NCI-H748 (cell line): ENCODE measurements around the gene CD164L2.

Experiments
- DNase-seq: peaks from one replicate; lab custom pipeline; 2025; ENCODE audit not compliant: unreplicated experiment; lab: John Stamatoyannopoulos, UW

The CD164L2 gene

DNA sequence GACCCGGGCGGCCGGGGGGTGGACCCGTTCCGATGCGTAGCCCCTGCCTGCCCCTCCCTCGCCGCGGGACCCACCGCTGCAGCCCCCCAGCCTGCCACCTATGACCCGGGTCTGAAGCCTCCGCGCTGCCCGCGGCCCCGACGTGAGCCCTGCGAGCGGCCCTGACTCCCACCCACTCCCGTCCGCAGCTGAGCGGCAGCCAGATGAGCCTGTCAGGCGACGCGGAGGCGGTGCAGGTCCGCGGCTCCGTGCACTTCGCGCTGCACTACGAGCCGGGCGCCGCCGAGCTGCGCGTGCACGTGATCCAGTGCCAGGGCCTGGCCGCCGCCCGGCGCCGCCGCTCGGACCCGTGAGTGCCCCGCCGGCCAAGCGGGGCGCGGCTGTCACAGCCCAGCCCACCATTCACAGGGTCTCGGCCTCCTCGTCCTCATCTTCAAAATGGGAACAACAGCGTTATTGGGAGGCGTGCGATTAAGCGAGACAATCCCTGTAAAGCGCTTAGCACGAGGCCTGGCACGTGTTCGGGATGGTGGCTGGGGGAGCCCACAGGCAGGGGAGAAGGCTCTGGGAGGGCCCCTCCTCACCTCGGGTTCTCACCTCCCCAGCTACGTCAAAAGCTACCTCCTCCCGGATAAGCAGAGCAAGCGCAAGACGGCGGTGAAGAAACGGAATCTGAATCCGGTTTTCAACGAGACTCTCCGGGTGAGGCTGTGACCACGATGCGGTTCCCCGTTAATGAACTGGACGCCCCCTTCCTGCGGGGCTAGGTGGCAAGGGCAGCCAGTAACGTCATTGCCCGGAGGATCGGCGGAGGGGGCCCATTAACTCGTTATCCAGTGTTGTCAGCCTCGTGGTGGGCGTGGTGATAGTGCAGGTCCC is 33.1 kb downstream of the CD164L2 start:
- DNase-seq = peak; percentile 80

DNA sequence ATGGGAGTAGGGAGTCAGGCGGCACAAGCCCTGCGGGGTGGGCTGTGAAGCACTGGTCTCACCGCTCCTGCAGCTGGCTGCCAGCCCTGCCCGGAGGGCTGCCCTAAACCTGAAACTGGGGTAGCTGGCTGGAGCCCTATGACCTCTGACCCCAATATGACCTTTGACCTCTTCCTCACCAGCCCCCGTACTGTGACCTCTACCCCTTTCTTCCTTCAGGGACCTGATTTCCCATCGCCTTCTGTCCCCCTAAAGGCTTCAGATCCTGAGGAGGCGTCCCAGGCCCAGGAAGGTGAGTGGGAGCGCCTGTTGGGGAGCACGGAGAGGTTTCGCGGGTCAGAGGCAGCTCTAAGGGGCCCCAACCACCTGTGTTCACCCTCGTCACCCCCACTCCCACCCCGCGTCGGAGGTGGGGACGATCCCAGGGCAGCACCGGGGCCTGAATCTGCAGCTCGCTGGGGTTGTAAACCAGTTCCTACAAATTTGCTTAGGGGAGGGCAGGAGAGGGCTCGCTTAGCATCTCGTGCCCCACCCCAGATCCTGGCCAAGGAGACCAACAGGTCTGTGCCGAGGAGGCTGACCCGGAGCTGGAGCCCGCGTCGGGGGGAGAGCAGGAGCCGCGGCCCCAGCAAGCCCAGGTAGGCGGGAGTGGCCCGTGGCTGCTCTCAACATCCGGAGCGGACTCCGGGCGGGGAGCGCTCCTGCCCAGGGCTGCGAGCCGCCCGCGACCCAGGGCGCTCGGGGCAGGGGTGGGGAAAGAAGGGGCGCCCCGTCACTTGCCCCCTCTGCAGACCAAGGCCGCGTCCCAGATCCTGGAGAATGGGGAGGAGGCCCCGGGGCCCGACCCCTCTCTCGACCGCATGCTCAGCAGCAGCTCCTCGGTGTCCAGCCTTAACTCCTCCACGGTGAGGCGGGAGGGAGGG is 34.0 kb downstream of the CD164L2 start:
- DNase-seq = peak; percentile 38

DNA sequence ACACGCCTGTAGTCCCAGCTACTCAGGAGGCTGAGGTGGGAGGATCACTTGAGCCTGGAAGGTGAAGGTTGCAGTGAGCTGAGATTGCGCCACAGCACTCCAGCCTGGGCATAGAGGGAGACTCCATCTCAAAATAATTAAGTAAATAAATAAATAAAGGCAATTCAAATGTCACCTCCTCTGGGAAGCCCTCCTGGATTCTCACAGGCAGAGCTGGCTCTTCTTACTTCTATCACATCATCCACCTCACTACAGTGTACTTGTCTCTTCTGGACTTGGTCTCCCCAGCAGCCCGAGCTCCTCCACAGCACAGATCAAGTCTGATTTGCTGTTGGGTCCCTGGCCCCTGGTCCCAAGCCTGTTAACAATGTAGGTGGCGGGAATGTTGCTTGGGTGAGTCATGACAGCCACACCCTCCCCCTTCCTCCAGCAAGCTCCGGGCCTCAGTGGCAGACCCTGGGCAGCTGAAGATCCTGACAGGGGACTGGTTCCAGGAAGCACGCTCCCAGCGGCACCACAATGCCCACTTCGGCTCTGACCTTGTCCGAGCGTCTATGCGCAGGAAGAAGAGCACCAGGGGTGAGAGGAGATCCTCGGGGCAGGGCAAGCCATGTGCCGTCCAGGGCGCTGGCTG is 36.0 kb downstream of the CD164L2 start:
- DNase-seq = no peak

DNA sequence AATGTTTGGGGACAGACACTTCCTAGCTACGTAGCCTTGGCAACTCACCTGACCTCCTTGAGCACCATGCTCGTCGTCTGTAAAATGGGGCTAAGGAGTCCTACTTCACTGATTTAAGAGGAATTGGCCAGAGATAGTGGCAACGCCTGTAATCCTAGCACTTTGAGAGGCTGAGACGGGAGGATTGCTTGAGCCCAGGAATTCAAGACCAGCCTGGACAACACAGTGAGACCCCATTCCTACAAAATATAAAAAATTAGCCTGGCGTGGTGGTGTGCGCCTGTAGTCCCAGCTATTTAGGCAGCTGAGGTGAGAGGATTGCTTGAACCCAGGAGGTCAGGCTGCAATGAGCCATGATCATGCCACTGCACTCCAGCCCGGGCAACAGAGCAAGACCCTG is 36.8 kb downstream of the CD164L2 start:
- no peak for DNase-seq

GRCh38 chr1:27345272-27345671 is 37.9 kb downstream of the CD164L2 start:
- no peak for DNase-seq

DNA sequence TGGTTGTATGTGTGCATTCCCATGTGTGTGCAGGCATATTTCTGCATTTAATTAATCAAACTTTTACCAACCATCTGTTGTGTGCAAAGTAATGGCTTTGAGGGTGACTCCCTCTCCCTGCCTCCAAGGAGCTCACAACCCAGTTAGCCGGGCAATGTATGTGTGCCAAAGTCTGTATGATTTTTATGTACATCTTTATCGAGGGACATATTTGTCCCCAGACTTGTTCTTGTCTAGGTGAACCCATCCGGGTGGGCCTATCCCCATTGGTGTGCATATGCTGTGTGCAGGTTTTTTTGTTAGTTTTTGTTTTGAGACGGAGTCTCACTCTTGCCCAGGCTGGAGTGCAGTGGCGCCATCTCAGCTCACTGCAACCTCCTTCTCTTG is 39.5 kb downstream of the CD164L2 start:
- DNase-seq = no peak

DNA sequence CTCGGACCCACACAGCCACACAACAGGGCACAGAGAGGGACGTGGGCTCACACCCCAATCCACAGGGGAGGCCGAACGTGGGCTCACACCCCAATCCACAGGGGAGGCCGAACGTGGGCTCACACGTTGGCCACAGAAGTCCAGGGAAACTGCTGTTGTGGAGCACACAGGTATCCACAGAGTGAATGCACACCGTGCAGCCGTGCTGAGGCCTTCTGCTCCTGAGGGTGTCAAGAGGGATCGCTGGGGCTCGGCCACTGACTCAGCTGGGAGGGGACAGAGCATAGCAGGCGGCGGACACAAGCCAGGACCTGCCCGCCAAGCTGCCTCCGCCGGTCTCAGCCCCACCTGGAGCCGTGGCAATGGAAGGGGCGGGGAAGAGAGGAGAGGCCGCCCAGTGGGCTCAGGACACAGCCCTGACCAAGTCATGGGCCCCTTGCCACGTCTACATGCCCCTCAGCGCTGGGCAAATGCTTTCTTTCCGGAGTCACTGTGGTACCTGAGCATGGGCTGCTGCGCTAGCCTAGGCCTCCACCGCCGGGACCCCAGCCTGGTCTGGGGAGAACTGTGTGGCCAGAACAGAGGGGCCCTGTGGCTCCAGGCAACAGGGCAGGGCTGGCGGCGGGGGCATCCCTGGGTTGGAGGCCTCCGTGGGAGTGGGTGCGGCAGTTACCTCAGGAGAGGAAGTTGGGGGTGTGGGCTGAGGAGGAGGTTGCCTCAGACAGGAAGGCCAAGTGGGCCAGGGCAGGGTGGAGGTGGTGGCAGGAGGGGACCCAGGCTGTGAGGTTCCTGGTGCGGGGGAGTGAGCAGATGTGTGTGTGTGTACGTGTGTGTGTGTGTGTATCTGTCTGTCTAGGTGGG is 40.1 kb downstream of the CD164L2 start:
- DNase-seq = peak; percentile 5

GRCh38 chr1:27342391-27342777 is 40.7 kb downstream of the CD164L2 start:
- no peak for DNase-seq

DNA sequence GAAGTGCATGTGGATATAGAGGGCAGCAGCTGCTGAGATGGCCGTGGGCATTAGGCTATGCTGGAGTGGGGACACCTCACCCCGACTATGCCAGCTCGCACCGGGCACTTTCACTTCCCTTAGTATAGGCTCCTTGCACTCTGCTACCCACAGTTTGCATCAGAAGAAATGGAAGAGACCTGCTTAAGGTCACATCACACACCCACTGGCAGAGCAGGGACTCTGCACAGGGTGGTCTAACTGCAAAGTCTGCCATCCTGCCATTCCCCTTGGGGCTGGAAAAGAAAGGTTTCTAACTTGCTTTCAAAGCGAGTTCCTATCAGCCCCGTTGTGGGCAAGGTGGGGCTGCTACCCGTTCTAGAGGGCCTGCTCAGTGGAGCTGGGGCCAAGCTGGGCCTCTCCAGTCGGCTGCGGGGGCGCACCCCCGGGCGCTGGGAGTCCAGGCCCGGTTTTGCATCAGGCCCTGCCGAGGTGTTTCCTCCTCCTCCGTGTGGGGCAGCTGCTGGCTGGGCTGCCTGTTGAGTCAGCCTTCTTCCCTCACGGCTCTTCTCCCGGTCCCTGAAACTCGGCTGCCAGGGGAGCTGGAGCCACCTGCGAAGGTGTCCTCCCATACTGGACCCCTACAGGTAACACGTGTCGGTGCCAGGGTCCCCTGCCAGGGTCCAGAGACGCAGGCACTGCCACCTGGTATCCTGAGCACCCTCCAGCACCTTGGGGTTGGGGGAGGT is 41.4 kb downstream of the CD164L2 start, which contains the start of gene SYTL1:
SYTL1 (plus strand) TSS at position 498 of the 728 bp plus-strand sequence. CDS start 3,313 bp downstream, outside the sequence.
- DNase-seq = no peak

DNA sequence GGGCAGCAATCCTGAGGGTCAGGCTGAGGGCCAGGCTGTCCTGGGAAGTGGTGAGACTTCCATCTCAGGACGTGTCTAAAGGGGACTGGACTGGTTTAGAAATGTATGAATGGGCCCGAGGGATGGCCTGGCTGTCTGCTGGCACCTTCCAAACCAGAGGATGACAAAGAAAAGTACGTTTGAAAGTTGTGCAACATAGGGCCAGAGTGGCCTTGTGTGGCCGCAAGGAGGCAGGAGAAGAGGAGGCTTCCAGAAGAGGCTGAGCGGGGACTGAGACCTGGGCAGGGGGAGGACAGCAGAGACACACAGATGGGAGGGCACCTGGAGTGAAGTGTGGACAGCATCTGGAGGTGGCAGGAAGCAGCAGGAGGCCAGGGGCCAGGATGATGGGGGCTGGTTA is 43.9 kb downstream of the CD164L2 start:
- DNase-seq = no peak

DNA sequence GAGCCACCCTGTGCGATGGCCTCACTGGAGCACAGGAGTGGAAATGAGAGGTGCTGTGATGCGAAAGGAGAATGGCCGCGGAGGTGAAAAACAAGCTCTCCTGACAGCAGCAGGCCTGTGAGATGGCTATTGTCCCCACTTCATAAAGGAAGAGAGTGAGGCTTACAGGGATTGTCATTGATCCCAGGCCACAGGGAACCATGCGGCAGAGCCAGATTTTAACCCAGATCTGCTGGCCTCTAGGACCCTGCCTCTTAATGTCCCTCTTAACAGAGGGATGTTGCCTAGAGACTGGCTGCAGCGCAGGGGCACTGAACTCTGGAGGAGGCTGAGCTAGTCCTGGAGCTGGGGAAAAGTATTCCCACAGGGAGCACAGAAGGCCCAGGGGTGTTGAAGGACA is 44.4 kb downstream of the CD164L2 start:
- no peak for DNase-seq

DNA sequence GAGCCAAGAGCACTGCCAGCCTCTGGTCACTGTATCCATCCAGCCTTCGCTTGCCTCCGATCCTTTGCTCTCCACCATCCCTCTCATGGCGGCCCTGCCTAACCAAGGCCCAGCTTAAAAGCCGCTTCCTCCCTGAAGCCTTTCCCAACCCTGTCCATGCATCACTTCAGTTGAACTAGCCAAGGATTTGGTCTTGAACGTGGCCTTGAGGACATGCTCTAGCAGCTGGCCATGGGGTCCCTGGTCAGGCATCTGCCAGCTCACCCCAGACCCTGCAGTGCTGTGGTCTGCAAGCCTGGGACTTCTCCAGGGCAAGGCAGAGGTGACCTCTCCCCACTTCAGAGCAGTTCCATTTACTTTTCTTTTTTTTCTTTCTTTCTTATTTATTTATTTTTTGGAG is 46.4 kb downstream of the CD164L2 start:
- DNase-seq = no peak

- no peak for DNase-seq
Observed at GRCh38 chr1:27335506-27336422, 47.4 kb downstream of the CD164L2 start.

DNA sequence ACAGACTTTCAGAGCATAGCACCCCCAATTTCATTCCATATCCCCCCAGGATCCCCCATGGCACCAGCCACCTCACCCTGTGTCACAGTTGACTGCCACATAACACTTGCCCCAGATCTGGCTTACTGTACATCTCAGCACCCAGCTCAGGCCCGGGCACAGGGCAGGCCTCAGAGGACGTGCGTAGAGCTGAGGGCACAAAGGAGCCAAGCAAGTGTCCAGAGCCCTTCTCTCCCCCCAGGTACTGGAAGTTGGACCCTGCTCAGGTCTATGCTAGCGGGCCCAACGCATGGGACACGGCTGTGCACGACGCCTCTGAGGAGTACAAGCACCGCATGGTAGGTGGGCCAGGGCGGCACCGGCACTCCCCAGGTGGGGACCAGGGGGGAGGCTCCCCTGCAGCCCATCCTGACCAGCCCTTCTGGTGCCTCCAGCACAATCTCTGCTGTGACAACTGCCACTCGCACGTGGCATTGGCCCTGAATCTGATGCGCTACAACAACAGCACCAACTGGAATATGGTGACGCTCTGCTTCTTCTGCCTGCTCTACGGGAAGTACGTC is 49.3 kb downstream of the CD164L2 start:
- DNase-seq = no peak

DNA sequence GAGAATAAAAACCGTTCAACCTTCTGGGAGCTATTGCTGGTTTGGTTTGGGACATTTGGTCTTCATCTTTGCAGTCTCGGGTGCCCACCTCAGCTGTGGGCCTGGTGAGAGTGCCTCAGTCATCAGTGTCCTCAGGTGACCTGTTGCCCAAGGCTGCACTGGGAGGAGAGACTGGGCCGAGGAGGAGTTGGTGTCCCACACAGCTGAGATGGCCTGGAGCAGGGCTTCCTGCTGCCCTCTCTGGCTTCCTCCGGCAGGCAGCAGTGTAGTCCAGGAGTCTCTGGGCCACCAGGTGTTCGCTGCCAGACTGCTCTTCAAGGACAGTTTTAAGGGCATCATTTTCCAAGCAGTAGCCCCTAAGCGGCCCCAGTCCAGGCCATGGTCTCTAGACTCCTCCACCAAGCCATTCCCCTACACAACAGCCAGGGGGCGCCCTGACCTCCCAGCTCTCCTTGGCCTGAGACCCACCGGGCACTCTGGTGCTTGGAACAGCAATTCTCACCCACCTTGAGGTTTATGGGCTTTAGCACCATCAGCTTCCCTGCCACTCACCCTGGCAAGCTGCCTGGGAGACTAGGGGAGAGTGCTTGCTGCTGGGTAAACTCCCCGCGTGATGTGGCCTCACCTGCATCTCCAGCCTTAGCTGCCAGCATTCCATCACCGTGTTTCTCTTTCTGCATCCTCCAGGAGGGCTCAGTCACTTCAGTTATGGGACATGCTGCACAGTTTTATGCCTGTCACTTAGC is 50.4 kb downstream of the CD164L2 start:
- DNase-seq = peak; percentile 8

GRCh38 chr1:27331922-27332321 is 51.2 kb downstream of the CD164L2 start:
- DNase-seq = no peak

- no peak for DNase-seq
Observed at GRCh38 chr1:27331426-27331825, 51.7 kb downstream of the CD164L2 start.

- DNase-seq = no peak
Observed at GRCh38 chr1:27330786-27331185, 52.3 kb downstream of the CD164L2 start.
